ENCODE results near the gene GMPS.

DNA sequence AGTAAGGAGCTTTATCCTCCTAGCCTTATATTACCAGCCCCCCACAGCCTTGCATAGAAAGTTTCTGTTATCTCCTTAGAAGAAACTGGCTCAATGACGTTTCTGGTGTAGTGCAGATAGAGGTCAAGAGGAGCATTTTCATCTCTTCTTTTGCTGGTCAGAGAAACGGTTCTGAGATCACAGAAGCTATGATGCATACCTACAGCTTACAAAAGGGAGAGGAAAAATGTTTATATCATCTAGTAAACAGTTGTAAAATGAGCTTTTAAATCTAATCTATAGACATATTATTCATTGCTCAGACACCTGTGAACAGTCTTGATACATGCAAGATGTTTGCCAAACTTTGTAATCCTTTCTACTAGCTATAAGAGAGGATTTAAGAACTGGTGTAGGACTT is 68.0 kb downstream of the GMPS start:
- TF ChIP-seq, protein P1, sequence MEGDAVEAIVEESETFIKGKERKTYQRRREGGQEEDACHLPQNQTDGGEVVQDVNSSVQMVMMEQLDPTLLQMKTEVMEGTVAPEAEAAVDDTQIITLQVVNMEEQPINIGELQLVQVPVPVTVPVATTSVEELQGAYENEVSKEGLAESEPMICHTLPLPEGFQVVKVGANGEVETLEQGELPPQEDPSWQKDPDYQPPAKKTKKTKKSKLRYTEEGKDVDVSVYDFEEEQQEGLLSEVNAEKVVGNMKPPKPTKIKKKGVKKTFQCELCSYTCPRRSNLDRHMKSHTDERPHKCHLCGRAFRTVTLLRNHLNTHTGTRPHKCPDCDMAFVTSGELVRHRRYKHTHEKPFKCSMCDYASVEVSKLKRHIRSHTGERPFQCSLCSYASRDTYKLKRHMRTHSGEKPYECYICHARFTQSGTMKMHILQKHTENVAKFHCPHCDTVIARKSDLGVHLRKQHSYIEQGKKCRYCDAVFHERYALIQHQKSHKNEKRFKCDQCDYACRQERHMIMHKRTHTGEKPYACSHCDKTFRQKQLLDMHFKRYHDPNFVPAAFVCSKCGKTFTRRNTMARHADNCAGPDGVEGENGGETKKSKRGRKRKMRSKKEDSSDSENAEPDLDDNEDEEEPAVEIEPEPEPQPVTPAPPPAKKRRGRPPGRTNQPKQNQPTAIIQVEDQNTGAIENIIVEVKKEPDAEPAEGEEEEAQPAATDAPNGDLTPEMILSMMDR (IDR thresholded peaks at IDR 0.05) = no peak
- TF ChIP-seq POLR2A (IDR thresholded peaks at IDR 0.05) = no peak
- TF ChIP-seq POLR2AphosphoS5 (IDR thresholded peaks at IDR 0.05; ENCODE audit: insufficient read depth in 1 of 2, low read depth in 1 of 2) = no peak
